H9 (cell line): ENCODE data around the gene IFI44L. TPM values are rescaled to one million over a fixed set of nuclear protein-coding genes. Genes with fewer than 3 reads are reported as not detected.

Experiments
- DNase-seq: peaks from one replicate; pipeline ENCODE4 v3.0.0-alpha.2; 2017
- H2AFZ ChIP-seq: one replicate; pipeline ENCODE4 v1.6.1; 2013; ENCODE audit warnings: mild to moderate bottlenecking, low read length, control low read depth, moderate library complexity
- H2AK5ac ChIP-seq: 2 replicates; pipeline ENCODE4 v1.6.1; 2013; ENCODE audit warnings: low read length, control low read depth, mixed read lengths; ENCODE audit not compliant: insufficient read length
- H2BK120ac ChIP-seq: one replicate; pipeline ENCODE4 v1.6.1; 2013; ENCODE audit warnings: low read depth, mild to moderate bottlenecking, low read length, control low read depth, inconsistent platforms; ENCODE audit not compliant: poor library complexity, severe bottlenecking
- H2BK12ac ChIP-seq: 2 replicates; pipeline ENCODE4 v1.6.1; 2013; ENCODE audit warnings: low read length, control low read depth, mixed read lengths, low read depth; ENCODE audit not compliant: insufficient read length
- H2BK15ac ChIP-seq: 2 replicates; pipeline ENCODE4 v1.6.1; 2013; ENCODE audit warnings: low read depth, low read length, control low read depth
- H2BK20ac ChIP-seq: one replicate; pipeline ENCODE4 v1.6.1; 2013; ENCODE audit warnings: low read depth, mild to moderate bottlenecking, low read length, control low read depth, inconsistent platforms; ENCODE audit not compliant: poor library complexity, severe bottlenecking
- H2BK5ac ChIP-seq: 2 replicates; pipeline ENCODE4 v1.6.1; 2013; ENCODE audit warnings: low read length, control low read depth, mixed read lengths; ENCODE audit not compliant: insufficient read length
- H3K14ac ChIP-seq: 2 replicates; pipeline ENCODE4 v1.6.1; 2013; ENCODE audit warnings: low read length, control low read depth; ENCODE audit not compliant: insufficient read depth
- H3K18ac ChIP-seq: 2 replicates; pipeline ENCODE4 v1.6.1; 2013; ENCODE audit warnings: low read depth, mild to moderate bottlenecking, mixed read lengths, low read length, control low read depth; ENCODE audit not compliant: insufficient read length
- H3K23ac ChIP-seq: 2 replicates; pipeline ENCODE4 v1.6.1; 2013; ENCODE audit warnings: low read length, control low read depth, mixed read lengths, low read depth; ENCODE audit not compliant: insufficient read length
- H3K23me2 ChIP-seq: 2 replicates; pipeline ENCODE4 v1.6.1; 2013; ENCODE audit warnings: low read depth, mild to moderate bottlenecking, mixed read lengths, low read length, control low read depth; ENCODE audit not compliant: insufficient read length, poor library complexity, severe bottlenecking
- H3K27ac ChIP-seq: 2 replicates; pipeline ENCODE4 v1.5.1; 2013; ENCODE audit warnings: low read length, control low read depth, mixed read lengths, low read depth; ENCODE audit not compliant: insufficient read length
- H3K27me3 ChIP-seq: 2 replicates; pipeline ENCODE4 v1.6.1; 2013; ENCODE audit warnings: low read length, control low read depth, inconsistent platforms; ENCODE audit not compliant: insufficient read depth
- H3K4ac ChIP-seq: 2 replicates; pipeline ENCODE4 v1.6.1; 2013; ENCODE audit warnings: low read depth, mild to moderate bottlenecking, control low read depth, inconsistent platforms, low read length, moderate library complexity
- H3K4me1 ChIP-seq: 2 replicates; pipeline ENCODE4 v1.6.1; 2013; ENCODE audit warnings: low read length, control low read depth, inconsistent platforms; ENCODE audit not compliant: insufficient read depth
- H3K4me2 ChIP-seq: 2 replicates; pipeline ENCODE4 v1.6.1; 2013; ENCODE audit warnings: low read length, control low read depth, mixed read lengths; ENCODE audit not compliant: insufficient read length, insufficient read depth
- H3K56ac ChIP-seq: 2 replicates; pipeline ENCODE4 v1.6.1; 2013; ENCODE audit warnings: low read depth, mild to moderate bottlenecking, mixed read lengths, low read length, control low read depth; ENCODE audit not compliant: insufficient read length
- H3K79me1 ChIP-seq: 2 replicates; pipeline ENCODE4 v1.6.1; 2013; ENCODE audit warnings: low read depth, mild to moderate bottlenecking, moderate library complexity, low read length, control low read depth, inconsistent platforms; ENCODE audit not compliant: insufficient read depth, poor library complexity, severe bottlenecking
- H3K79me2 ChIP-seq: 2 replicates; pipeline ENCODE4 v1.6.1; 2013; ENCODE audit warnings: low read length, control low read depth, inconsistent platforms; ENCODE audit not compliant: insufficient read depth
- H3K9ac ChIP-seq: 2 replicates; pipeline ENCODE4 v1.6.1; 2013; ENCODE audit warnings: low read length, control low read depth, mixed read lengths; ENCODE audit not compliant: insufficient read length; ENCODE audit errors: extremely low read depth
- H3K9me3 ChIP-seq: one replicate; pipeline ENCODE4 v1.6.1; 2013; ENCODE audit warnings: low read depth, low read length, inconsistent platforms; ENCODE audit not compliant: control insufficient read depth
- H3T11ph ChIP-seq: one replicate; pipeline ENCODE4 v1.6.1; 2013; ENCODE audit warnings: mild to moderate bottlenecking, low read length, control low read depth, inconsistent platforms
- H4K20me1 ChIP-seq: one replicate; pipeline ENCODE4 v1.6.1; 2013; ENCODE audit not compliant: control insufficient read depth, insufficient read length, insufficient read depth
- H4K5ac ChIP-seq: 2 replicates; pipeline ENCODE4 v1.6.1; 2013; ENCODE audit warnings: low read depth, mild to moderate bottlenecking, mixed read lengths, low read length, control low read depth; ENCODE audit not compliant: insufficient read length
- H4K8ac ChIP-seq: replicated peaks from 2 replicates; pipeline ENCODE4 v1.6.1; 2013; ENCODE audit warnings: low read length, control low read depth, mixed read lengths, low read depth; ENCODE audit not compliant: insufficient read length
- H4K91ac ChIP-seq: 2 replicates; pipeline ENCODE4 v1.6.1; 2013; ENCODE audit warnings: low read depth, mild to moderate bottlenecking, moderate library complexity, mixed read lengths, low read length, control low read depth; ENCODE audit not compliant: insufficient read length
- H3K27ac Mint-ChIP-seq, 3 experiments: 2 replicates in 2 of 3; 3 replicates in 1 of 3; pipeline ENCODE4 v1.8.0; 2020 to 2021; ENCODE audit warnings: mixed read lengths in 3 of 3, mild to moderate bottlenecking in 1 of 3, moderate library complexity in 1 of 3
- H3K27me3 Mint-ChIP-seq: 2 replicates; pipeline ENCODE4 v1.8.0; 2021; ENCODE audit warnings: low read depth, mild to moderate bottlenecking, moderate library complexity, mixed read lengths
- H3K36me3 Mint-ChIP-seq, 3 experiments: 2 replicates in 2 of 3; 3 replicates in 1 of 3; pipeline ENCODE4 v1.8.0; 2020 to 2021; ENCODE audit warnings: low read depth in 3 of 3, mixed read lengths in 3 of 3; ENCODE audit not compliant: insufficient read depth in 1 of 3
- H3K4me1 Mint-ChIP-seq, 2 experiments: 2 replicates each; pipeline ENCODE4 v1.8.0; 2020; ENCODE audit warnings: mixed read lengths in 2 of 2
- H3K4me3 Mint-ChIP-seq, 2 experiments: 2 replicates in 1 of 2; 3 replicates in 1 of 2; pipeline ENCODE4 v1.8.0; 2020 to 2021; ENCODE audit warnings: mild to moderate bottlenecking in 2 of 2, mixed read lengths in 2 of 2, moderate library complexity in 1 of 2
- H3K9me3 Mint-ChIP-seq, 2 experiments: 2 replicates in 1 of 2; 3 replicates in 1 of 2; pipeline ENCODE4 v1.8.0; 2020; ENCODE audit warnings: mild to moderate bottlenecking in 2 of 2, mixed read lengths in 2 of 2, moderate library complexity in 1 of 2
- WGBS: extraction: QIAGEN DNeasy Blood & Tissue Kit; methylation state at CpG from one replicate; pipeline ENCODE4 v1.1.7; 2013; ENCODE audit warnings: missing lambda C conversion rate, low lambda C conversion rate, mixed read lengths; ENCODE audit not compliant: insufficient read length; ENCODE audit errors: extremely low coverage; 5-methylcytosine and 5-hydroxymethylcytosine counted together
- total RNA-seq: library from RNA; stranded (reverse); gene quantifications from 2 replicates; pipeline ENCODE4 v1.2.1, GENCODE V29; 2021
- TF ChIP-seq, protein P1 (sequence below): fragments of 200-600 bp; sonication (generic); conservative IDR thresholded peaks from 3 replicates; pipeline ENCODE4 v1.8.0; 2021; ENCODE audit warnings: antibody characterized with exemption, mild to moderate bottlenecking

Gene IFI44L
- total RNA-seq, 1 experiment from 2014 or later = not detected

DNA sequence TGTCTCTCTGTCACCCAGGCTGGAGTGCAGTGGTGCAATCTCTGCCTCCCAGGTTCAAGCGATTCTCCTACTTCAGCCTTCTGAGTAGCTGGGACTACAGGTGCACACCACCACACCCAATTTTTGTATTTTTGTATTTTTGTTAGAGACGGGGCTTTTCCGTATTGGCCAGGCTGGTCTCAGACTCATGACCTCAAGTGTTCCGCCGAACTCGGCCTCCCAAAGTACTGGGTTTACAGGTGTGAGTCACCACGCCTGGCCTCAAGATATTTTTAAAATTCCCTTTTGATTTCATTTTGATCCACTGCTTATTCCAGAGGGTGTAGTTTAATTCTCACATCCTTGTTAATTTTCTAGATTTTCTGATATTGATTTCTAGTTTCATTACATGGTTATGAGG, 3.8 kb downstream of the IFI44L start:
- H3K27ac Mint-ChIP-seq = no peak overlapping the region; a peak in 1 of 7 replicates

More for the DNA sequence above, 3.8 kb downstream of the IFI44L start:
- no peak overlapping the region for H2BK120ac ChIP-seq
- no peak overlapping the region for H2BK12ac ChIP-seq
- no peak overlapping the region for H3K9ac ChIP-seq
- H3K14ac ChIP-seq = no peak overlapping the region
- no peaks in the 10 kb centered on the region for H3K23me2 ChIP-seq
- no peak overlapping the region for H3K18ac ChIP-seq
- TF ChIP-seq, protein P1, sequence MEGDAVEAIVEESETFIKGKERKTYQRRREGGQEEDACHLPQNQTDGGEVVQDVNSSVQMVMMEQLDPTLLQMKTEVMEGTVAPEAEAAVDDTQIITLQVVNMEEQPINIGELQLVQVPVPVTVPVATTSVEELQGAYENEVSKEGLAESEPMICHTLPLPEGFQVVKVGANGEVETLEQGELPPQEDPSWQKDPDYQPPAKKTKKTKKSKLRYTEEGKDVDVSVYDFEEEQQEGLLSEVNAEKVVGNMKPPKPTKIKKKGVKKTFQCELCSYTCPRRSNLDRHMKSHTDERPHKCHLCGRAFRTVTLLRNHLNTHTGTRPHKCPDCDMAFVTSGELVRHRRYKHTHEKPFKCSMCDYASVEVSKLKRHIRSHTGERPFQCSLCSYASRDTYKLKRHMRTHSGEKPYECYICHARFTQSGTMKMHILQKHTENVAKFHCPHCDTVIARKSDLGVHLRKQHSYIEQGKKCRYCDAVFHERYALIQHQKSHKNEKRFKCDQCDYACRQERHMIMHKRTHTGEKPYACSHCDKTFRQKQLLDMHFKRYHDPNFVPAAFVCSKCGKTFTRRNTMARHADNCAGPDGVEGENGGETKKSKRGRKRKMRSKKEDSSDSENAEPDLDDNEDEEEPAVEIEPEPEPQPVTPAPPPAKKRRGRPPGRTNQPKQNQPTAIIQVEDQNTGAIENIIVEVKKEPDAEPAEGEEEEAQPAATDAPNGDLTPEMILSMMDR = no peak
- H3K23ac ChIP-seq = no peak overlapping the region
- Mint-ChIP-seq H3K4me3 (no peak overlapping the region), H3K4me1 (peaks cover 0 to 4% of the 10 kb centered on the region in 2 experiments; a peak in 1 of 4 replicates), H3K9me3 (no peaks in the 10 kb centered on the region), H3K27me3 (peaks cover 12% of the 10 kb centered on the region; the same call in 1 of the 2 replicates), H3K36me3 (no peaks in the 10 kb centered on the region)
- H4K5ac ChIP-seq = no peak overlapping the region
- H4K91ac ChIP-seq = no peak overlapping the region
- no peak for DNase-seq
- H2AK5ac ChIP-seq = no peak overlapping the region
- no peak overlapping the region for H4K8ac ChIP-seq
- no peaks in the 10 kb centered on the region for H4K20me1 ChIP-seq
- no peaks in the 10 kb centered on the region for H3K4me1 ChIP-seq
- no peak overlapping the region for H3K56ac ChIP-seq
- H3K9me3 ChIP-seq = no peaks in the 10 kb centered on the region
- H3K79me2 ChIP-seq = no peaks in the 10 kb centered on the region
- H3K27ac ChIP-seq = no peak overlapping the region
- no peak overlapping the region for H2BK20ac ChIP-seq
- H2BK15ac ChIP-seq = no peak overlapping the region
- no peaks in the 10 kb centered on the region for H3K79me1 ChIP-seq
- H3K27me3 ChIP-seq = no peaks in the 10 kb centered on the region
- H3K4me2 ChIP-seq = no peak overlapping the region
- H2BK5ac ChIP-seq = no peak overlapping the region
- WGBS = no CpG with 5 or more reads among the region's 7 CpGs
- H3T11ph ChIP-seq = no peak overlapping the region
- H2AFZ ChIP-seq = no peak overlapping the region
- no peak overlapping the region for H3K4ac ChIP-seq
